HCT116 (cell line): ENCODE results near the gene IRF3. TPM values are rescaled to one million over a fixed set of nuclear protein-coding genes. Genes with fewer than 3 reads are reported as not detected.

Source experiments
- ATAC-seq: fragments of 200-7000 bp; cut with Tn5 transposase; 2 replicates; pipeline ENCODE4 v1.9.1; 2020; ENCODE audit warnings: mild to moderate bottlenecking, moderate library complexity
- BruUV-seq: library from RNA; stranded (reverse); fragments of 400-500 nt; replicated peaks from 2 replicates; lab custom pipeline; 2021; lab: Mats Ljungman, UMichigan
- CTCF ChIA-PET: fragments of 300-600 bp; sonication (Branson Sonifier 250); formaldehyde crosslinking; loops from one replicate; lab custom pipeline; 2021; ENCODE audit warnings: antibody characterized with exemption; lab: Charles Lee
- POLR2A ChIA-PET: fragments of 300-600, 350-600 bp; sonication (Branson Sonifier 250); formaldehyde crosslinking; loops from one replicate; lab custom pipeline; 2021; ENCODE audit warnings: antibody characterized with exemption; lab: Charles Lee
- RAD21 ChIA-PET, 2 experiments: fragments of 300-600 bp; sonication (Branson Sonifier 250); formaldehyde crosslinking; loops; one replicate each; lab custom pipeline; 2023; ENCODE audit warnings: low total read pairs in 2 of 2; ENCODE audit not compliant: uncharacterized antibody in 2 of 2, unreplicated experiment in 2 of 2, low non-redundant PET in 1 of 2; lab: Charles Lee
- DNase-seq: peaks from one replicate; pipeline ENCODE4 v3.0.0-alpha.2; 2010; ENCODE audit warnings: low read depth, low spot score
- H2AFZ ChIP-seq: fragments of 200-600 bp; shearing (Covaris generic), sonication (generic); 2 replicates; pipeline ENCODE4 v1.6.1; 2017; ENCODE audit warnings: low read depth, mixed run types, mixed read lengths, antibody characterized with exemption, low read length; ENCODE audit not compliant: poor library complexity, severe bottlenecking
- H3K27ac ChIP-seq: 2 replicates; pipeline ENCODE4 v1.5.1; 2012; ENCODE audit warnings: low read depth, low read length
- H3K27me3 ChIP-seq: fragments of 200-600 bp; sonication (generic); 2 replicates; pipeline ENCODE4 v1.6.1; 2016; ENCODE audit warnings: mixed run types, low read length, mixed read lengths; ENCODE audit not compliant: insufficient read depth
- H3K36me3 ChIP-seq, 2 experiments: fragments of 200-500 bp in 1 of 2; fragments of 200-600 bp in 1 of 2; sonication (Bioruptor generic) in 1 of 2; sonication (generic) in 1 of 2; 2 replicates each; pipeline versions ENCODE4 v1.5.1 to v1.6.1; 2014 to 2016; ENCODE audit warnings: low read length in 2 of 2, inconsistent platforms in 1 of 2, mixed read lengths in 1 of 2, mixed run types in 1 of 2; ENCODE audit not compliant: insufficient read depth in 2 of 2, control insufficient read depth in 1 of 2
- H3K4me1 ChIP-seq, 2 experiments: fragments of 200-600 bp in 1 of 2; sonication (generic) in 1 of 2; 2 replicates each; pipeline versions ENCODE4 v1.5.1 to v1.6.1; 2012 to 2017; ENCODE audit warnings: low read length in 2 of 2, inconsistent platforms in 1 of 2, mild to moderate bottlenecking in 1 of 2, mixed read lengths in 1 of 2, mixed run types in 1 of 2, moderate library complexity in 1 of 2; ENCODE audit not compliant: insufficient read depth in 2 of 2, control insufficient read depth in 1 of 2
- H3K4me2 ChIP-seq: fragments of 200-600 bp; sonication (generic); 2 replicates; pipeline ENCODE4 v1.6.1; 2017; ENCODE audit warnings: mixed run types, low read length, mixed read lengths
- H3K4me3 ChIP-seq, 2 experiments: fragments of 200-600 bp in 1 of 2; sonication (generic) in 1 of 2; replicated peaks in 1 of 2; 2 replicates each; pipeline ENCODE4 v1.5.1; 2011 to 2016; ENCODE audit warnings: low read length in 2 of 2, control low read depth in 1 of 2, low read depth in 1 of 2, mild to moderate bottlenecking in 1 of 2, mixed read lengths in 1 of 2, mixed run types in 1 of 2
- H3K79me2 ChIP-seq: fragments of 200-600 bp; sonication (generic); 2 replicates; pipeline ENCODE4 v1.6.1; 2017; ENCODE audit warnings: mild to moderate bottlenecking, mixed run types, low read length, moderate library complexity, mixed read lengths; ENCODE audit not compliant: insufficient read depth
- H3K9ac ChIP-seq: fragments of 200-600 bp; sonication (generic); 2 replicates; pipeline ENCODE4 v1.6.1; 2016; ENCODE audit warnings: low read length, mixed read lengths
- H3K9me2 ChIP-seq: fragments of 200-600 bp; sonication (generic), shearing (Covaris generic); 2 replicates; pipeline ENCODE4 v1.6.1; 2017; ENCODE audit warnings: mixed run types, mild to moderate bottlenecking, moderate library complexity; ENCODE audit not compliant: insufficient read depth
- H3K9me3 ChIP-seq, 2 experiments: fragments of 200-500 bp in 1 of 2; fragments of 200-600 bp in 1 of 2; sonication (Bioruptor generic) in 1 of 2; sonication (generic) in 1 of 2; 2 replicates each; pipeline ENCODE4 v1.6.1; 2014 to 2017; ENCODE audit warnings: low read length in 2 of 2, mixed read lengths in 2 of 2, inconsistent platforms in 1 of 2, low read depth in 1 of 2, mild to moderate bottlenecking in 1 of 2, mixed run types in 1 of 2, moderate library complexity in 1 of 2; ENCODE audit not compliant: control insufficient read depth in 1 of 2, insufficient read depth in 1 of 2
- H4K20me1 ChIP-seq: fragments of 200-600 bp; sonication (generic), shearing (Covaris generic); 2 replicates; pipeline ENCODE4 v1.6.1; 2017; ENCODE audit warnings: mixed run types, mild to moderate bottlenecking, moderate library complexity; ENCODE audit not compliant: insufficient read depth
- EGR1 ChIP-seq: IDR thresholded peaks from 2 replicates; pipeline ENCODE4 v1.6.1; 2012; ENCODE audit warnings: low read depth
- EZH2 ChIP-seq: fragments of 200-600 bp; sonication (generic); IDR thresholded peaks from 2 replicates; pipeline ENCODE4 v1.6.1; 2017; ENCODE audit warnings: antibody characterized with exemption, mixed run types
- FOSL1 ChIP-seq: IDR thresholded peaks from 2 replicates; pipeline ENCODE4 v1.6.1; 2012; ENCODE audit warnings: low read depth
- JUND ChIP-seq: IDR thresholded peaks from 2 replicates; pipeline ENCODE4 v1.6.1; 2012
- POLR2A ChIP-seq: IDR thresholded peaks from 2 replicates; pipeline ENCODE4 v1.7.0; 2011; ENCODE audit warnings: borderline replicate concordance; ENCODE audit not compliant: insufficient read depth, insufficient read length; ENCODE audit errors: extremely low read depth
- POLR2AphosphoS5 ChIP-seq: IDR thresholded peaks from 2 replicates; pipeline ENCODE4 v1.6.1; 2011; ENCODE audit warnings: mild to moderate bottlenecking, low read depth, low read length, moderate library complexity
- RAD21 ChIP-seq: IDR thresholded peaks from 2 replicates; pipeline ENCODE4 v1.6.1; 2012; ENCODE audit warnings: low read depth, mild to moderate bottlenecking
- SP1 ChIP-seq: IDR thresholded peaks from 2 replicates; pipeline ENCODE4 v1.6.1; 2012; ENCODE audit warnings: low read depth
- YY1 ChIP-seq: IDR thresholded peaks from 2 replicates; pipeline ENCODE4 v1.6.1; 2011; ENCODE audit warnings: low read length, low read depth, moderate library complexity, mild to moderate bottlenecking; ENCODE audit not compliant: insufficient replicate concordance; ENCODE audit errors: extremely low read depth
- ZFX ChIP-seq: fragments of 450-650 bp; IDR thresholded peaks from 2 replicates; pipeline ENCODE4 v1.6.1; 2017
- intact Hi-C: fragments of 100-400 bp; cut with micrococcal nuclease; formaldehyde crosslinking; loops from 2 replicates; pipeline ENCODE4 v1.10.0; 2022
- total RNA-seq: library from RNA; stranded (reverse); gene quantifications from one replicate; pipeline ENCODE4 v1.2.1, GENCODE V29; 2021; ENCODE audit not compliant: unreplicated experiment

IRF3 gene
- total RNA-seq, 1 experiment from 2014 or later = 129 TPM

GRCh38 chr19:49664171-49665035 lies 1.3 kb downstream of the IRF3 start (continued):
- TF ChIP-seq YY1 (peak; percentile 17), JUND (no peak), RAD21 (no peak), FOSL1 (no peak), EGR1 (peak; percentile 59), POLR2A (peak; percentile 43)
- TF ChIP-seq, all 23 proteins: peak for 11

GRCh38 chr19:49663224-49663623 lies 2.4 kb downstream of the IRF3 start:
- Histone ChIP-seq H3K9ac (no peak overlapping the region; the same call in 1 of the 2 replicates), H4K20me1 (no peaks in the 10 kb centered on the region), H3K4me3 (no peak overlapping the region), H2AFZ (no peak overlapping the region), H3K9me2 (no peaks in the 10 kb centered on the region), H3K27me3 (no peaks in the 10 kb centered on the region), H3K4me1 (peaks cover 6 to 24% of the 10 kb centered on the region in 2 experiments; a peak in 3 of 4 replicates), H3K36me3 (peaks cover 12 to 45% of the 10 kb centered on the region in 2 experiments; a peak in 3 of 4 replicates), H3K9me3 (no peaks in the 10 kb centered on the region), H3K79me2 (peaks cover 47% of the 10 kb centered on the region), H3K4me2 (peak overlapping the region; percentile 78; the same call in 1 of the 2 replicates), H3K27ac (peak overlapping the region; percentile 95; the same call in 1 of the 2 replicates)
- RAD21 ChIA-PET = no interaction called here
- ATAC-seq (no peak), DNase-seq (no peak)
- TF ChIP-seq EZH2 (no peak), ZFX (no peak), POLR2AphosphoS5 (peak; percentile 36; the same call in 1 of the 2 replicates), SP1 (no peak)
- intact Hi-C loops = no loop called here
- POLR2A ChIA-PET = interaction anchor here (2.5 to 2.9 kb wide), 2 partner anchors 12 to 23 kb away, joined by 24 to 53 read pairs; partner anchors contain the start of genes PRMT1 and RRAS
- CTCF ChIA-PET = no interaction called here
- BruUV-seq = no TSS peak
